K562 (cell line): Measurements from ENCODE around the gene USP1. TPM values are rescaled to one million over a fixed set of nuclear protein-coding genes. Genes with fewer than 3 reads are reported as not detected.

Experiments used
- AFF4 ChIP-seq: sonication (generic); formaldehyde crosslinking; IDR thresholded peaks from 2 replicates; pipeline ENCODE4 v1.8.0; 2023; ENCODE audit warnings: mild to moderate bottlenecking, missing genetic modification reagents
- ELK1 ChIP-seq: sonication (generic); formaldehyde crosslinking; IDR thresholded peaks from 2 replicates; pipeline ENCODE4 v1.8.1; 2022; ENCODE audit warnings: missing genetic modification reagents
- KAT7 ChIP-seq: sonication (generic); formaldehyde crosslinking; IDR thresholded peaks from 2 replicates; pipeline ENCODE4 v1.8.0; 2022; ENCODE audit warnings: missing genetic modification reagents, mild to moderate bottlenecking, borderline replicate concordance
- KDM5B ChIP-seq: fragments of 200-600 bp; sonication (generic); IDR thresholded peaks from 2 replicates; pipeline ENCODE4 v1.6.1; 2012; ENCODE audit warnings: low read depth, mild to moderate bottlenecking, moderate library complexity, low read length, control low read depth, inconsistent platforms; ENCODE audit not compliant: insufficient replicate concordance
- LEF1 ChIP-seq: fragments of 450-650 bp; IDR thresholded peaks from 2 replicates; pipeline ENCODE4 v1.6.1; 2016; ENCODE audit warnings: mild to moderate bottlenecking
- MAZ ChIP-seq, 2 experiments: fragments of 450-650 bp in 1 of 2; sonication (generic) in 1 of 2; formaldehyde crosslinking; IDR thresholded peaks in 1 of 2; conservative IDR thresholded peaks in 1 of 2; 2 replicates each; pipeline versions ENCODE4 v1.4.0 to v1.5.0; 2020; ENCODE audit warnings: mild to moderate bottlenecking in 1 of 2, missing genetic modification reagents in 1 of 2
- MIER1 ChIP-seq: fragments of 450-650 bp; IDR thresholded peaks from 2 replicates; pipeline ENCODE4 v1.6.1; 2016; ENCODE audit warnings: antibody characterized with exemption, mild to moderate bottlenecking, low read depth
- NR0B1 ChIP-seq: fragments of 450-650 bp; IDR thresholded peaks from one replicate; pipeline ENCODE4 v1.6.1; 2018; ENCODE audit warnings: mild to moderate bottlenecking, moderate library complexity; ENCODE audit not compliant: partially characterized antibody
- POLR2A ChIP-seq: fragments of 450-650 bp; conservative IDR thresholded peaks from 2 replicates; pipeline ENCODE4 v1.6.1; 2016
- PTBP1 ChIP-seq: fragments of 200-400 bp; formaldehyde crosslinking; IDR thresholded peaks from 2 replicates; pipeline ENCODE4 v1.6.1; 2017; ENCODE audit warnings: low read depth, low read length
- SIN3A ChIP-seq, 2 experiments: fragments of 150-350 bp in 1 of 2; IDR thresholded peaks; 2 replicates each; pipeline ENCODE4 v1.6.1; 2011 to 2016; ENCODE audit warnings: borderline replicate concordance in 2 of 2, low read depth in 2 of 2, low read length in 2 of 2, mild to moderate bottlenecking in 2 of 2, moderate library complexity in 2 of 2; ENCODE audit not compliant: control insufficient read depth in 1 of 2
- SIRT6 ChIP-seq: IDR thresholded peaks from one replicate; pipeline ENCODE4 v1.6.1; 2012; ENCODE audit warnings: low read depth, mild to moderate bottlenecking, control low read depth, inconsistent platforms, low read length, moderate library complexity
- TRIM25 ChIP-seq: fragments of 450-650 bp; IDR thresholded peaks from 2 replicates; pipeline ENCODE4 v1.7.0; 2016; ENCODE audit warnings: borderline replicate concordance
- YBX1 ChIP-seq: fragments of 450-650 bp; IDR thresholded peaks from 2 replicates; pipeline ENCODE4 v1.7.1; 2016; ENCODE audit warnings: mild to moderate bottlenecking
- ZEB2 ChIP-seq: fragments of 450-650 bp; IDR thresholded peaks from 2 replicates; pipeline ENCODE4 v1.6.1; 2016
- ZKSCAN8 ChIP-seq: fragments of 200-800 bp; sonication (Bioruptor generic); IDR thresholded peaks from 2 replicates; pipeline ENCODE4 v1.6.1; 2016; ENCODE audit warnings: missing genetic modification characterization, missing compliant biosample characterization
- ZNF143 ChIP-seq: sonication (generic); formaldehyde crosslinking; IDR thresholded peaks from 2 replicates; pipeline ENCODE4 v1.9.0; 2022; ENCODE audit warnings: mild to moderate bottlenecking, missing genetic modification reagents
- ZNF212 ChIP-seq: fragments of 450-650 bp; formaldehyde crosslinking; IDR thresholded peaks from 2 replicates; pipeline ENCODE4 v1.4.0; 2020; ENCODE audit warnings: mild to moderate bottlenecking
- ZNF224 ChIP-seq: sonication (generic); formaldehyde crosslinking; IDR thresholded peaks from 2 replicates; pipeline ENCODE4 v1.8.0; 2022; ENCODE audit warnings: mild to moderate bottlenecking, missing genetic modification reagents
- ZNF764 ChIP-seq: fragments of 250-450 bp; sonication (Bioruptor Pico); IDR thresholded peaks from 2 replicates; pipeline ENCODE4 v1.4.0; 2020; ENCODE audit warnings: low read depth, mild to moderate bottlenecking, moderate library complexity
- ZNF766 ChIP-seq: fragments of 200-800 bp; sonication (Bioruptor generic); conservative IDR thresholded peaks from 2 replicates; pipeline ENCODE4 v1.6.1; 2016; ENCODE audit warnings: missing genetic modification characterization, missing compliant biosample characterization
- ZNF785 ChIP-seq: fragments of 250-450 bp; sonication (Bioruptor Pico); IDR thresholded peaks from 2 replicates; pipeline ENCODE4 v1.4.0; 2020; ENCODE audit warnings: mild to moderate bottlenecking
- ZSCAN29 ChIP-seq: fragments of 450-650 bp; IDR thresholded peaks from 2 replicates; pipeline ENCODE4 v1.6.1; 2017
- polyA plus RNA-seq, 8 experiments: library from polyadenylated mRNA; depleted of rRNA in 4 of 8; stranded (reverse) in 5 of 8; unstranded in 3 of 8; fragments of >200 nt; fragmentation: Nextera tagmentation in 2 of 8; fragmentation: Illumina TruSeq in 1 of 8; extraction: Ambion mirVana in 2 of 8; extraction: Trizol in 1 of 8; gene quantifications; 2 replicates each; pipeline versions ENCODE4 v1.2.1 to v1.2.3, GENCODE V29; 2011 to 2014; ENCODE audit warnings: inconsistent platforms in 1 of 8, missing spikeins in 1 of 8
- total RNA-seq, 7 experiments: library from RNA; depleted of rRNA in 6 of 7; stranded (reverse); fragments of >200 nt in 6 of 7; fragmentation: Illumina TruSeq in 2 of 7; extraction: Trizol in 2 of 7; gene quantifications; 2 replicates each; pipeline versions ENCODE4 v1.2.1 to v1.2.3, GENCODE V29; 2011 to 2021; ENCODE audit warnings: low replicate concordance in 1 of 7

The USP1 gene
- total and polyA plus RNA-seq, 9 of the 15 experiments (the other 6 are each of a cell fraction or from before 2014, with no cell fraction given), result 27.3 to 87.9 (median 51.7) TPM

GRCh38 chr1:62436039-62436465, 797 bp upstream of the USP1 start (continued):
- TF ChIP-seq KAT7 (CRISPR knock-in tag) (0 out of 2 replicates have a peak, but pooled peaks have one; percentile 40), SIN3A (IDR thresholded peaks at IDR 0.05; ENCODE audit: borderline replicate concordance in 2 of 2, control insufficient read depth in 1 of 2, low read depth in 2 of 2, low read length in 2 of 2) (0 out of 4 replicates have a peak, but pooled peaks of 1 of the 2 experiments have one; percentile 8), NR0B1 (no peak), ZNF143 (CRISPR knock-in tag) (no peak), AFF4 (CRISPR knock-in tag) (no peak), ZNF224 (CRISPR knock-in tag) (no peak), PTBP1 (no peak), POLR2A (peak; percentile 97), ZEB2 (no peak), MIER1 (no peak), ZNF785 (no peak), KDM5B (peak; percentile 88), ZNF766 (CRISPR knock-in tag) (no peak), ZNF212 (CRISPR knock-in tag) (no peak), ZNF764 (CRISPR knock-in tag) (no peak), YBX1 (no peak), MAZ (CRISPR knock-in tag; conservative IDR thresholded peaks at IDR 0.05 in 1 of 2, IDR thresholded peaks at IDR 0.05 in 1 of 2) (peak; percentile 81 to 95), ZKSCAN8 (CRISPR knock-in tag) (peak; percentile 38; the same call in 1 of the 2 replicates), ELK1 (CRISPR knock-in tag) (no peak), TRIM25 (no peak), SIRT6 (no peak), ZSCAN29 (no peak), LEF1 (no peak; the same call in 1 of the 2 replicates)
